22Rv1 (cell line): ENCODE measurements around the gene PRB3.

Experiments used
- H3K27ac ChIP-seq: fragments of 450-650 bp; 2 replicates; pipeline ENCODE4 v1.5.1; 2017
- CTCF ChIP-seq: fragments of 450-650 bp; IDR thresholded peaks from 2 replicates; pipeline ENCODE4 v1.5.1; 2017; ENCODE audit warnings: mild to moderate bottlenecking
- ZFX ChIP-seq: fragments of 450-650 bp; IDR thresholded peaks from 2 replicates; pipeline ENCODE4 v1.6.1; 2017; ENCODE audit warnings: antibody characterized with exemption, borderline replicate concordance

The PRB3 gene

GRCh38 chr12:11240348-11240930, 29.1 kb downstream of the PRB3 start:
- TF ChIP-seq ZFX: no peak
- no peak for TF ChIP-seq CTCF
- H3K27ac ChIP-seq: no peak overlapping the region

- TF ChIP-seq ZFX: no peak
- TF ChIP-seq CTCF: no peak
Observed at GRCh38 chr12:11238275-11238674, 31.2 kb downstream of the PRB3 start.

GRCh38 chr12:11233532-11233931, 36.0 kb downstream of the PRB3 start:
- H3K27ac ChIP-seq: no peak overlapping the region
- TF ChIP-seq CTCF: no peak
- no peak for TF ChIP-seq ZFX

More at GRCh38 chr12:11238275-11238674, 31.2 kb downstream of the PRB3 start:
- no peak overlapping the region for H3K27ac ChIP-seq

- no peak for TF ChIP-seq ZFX
- TF ChIP-seq CTCF: peak; percentile 95
- no peak overlapping the region for H3K27ac ChIP-seq
Observed at GRCh38 chr12:11228296-11228879, 41.1 kb downstream of the PRB3 start.

GRCh38 chr12:11227373-11227772, 42.1 kb downstream of the PRB3 start:
- no peak overlapping the region for H3K27ac ChIP-seq
- TF ChIP-seq ZFX (no peak), CTCF (no peak)
